NCI-H1048 (cell line): ENCODE results near the gene LGI1.

Source experiments
- DNase-seq: peaks from one replicate; lab custom pipeline; 2025; lab: John Stamatoyannopoulos, UW

LGI1 gene

DNA sequence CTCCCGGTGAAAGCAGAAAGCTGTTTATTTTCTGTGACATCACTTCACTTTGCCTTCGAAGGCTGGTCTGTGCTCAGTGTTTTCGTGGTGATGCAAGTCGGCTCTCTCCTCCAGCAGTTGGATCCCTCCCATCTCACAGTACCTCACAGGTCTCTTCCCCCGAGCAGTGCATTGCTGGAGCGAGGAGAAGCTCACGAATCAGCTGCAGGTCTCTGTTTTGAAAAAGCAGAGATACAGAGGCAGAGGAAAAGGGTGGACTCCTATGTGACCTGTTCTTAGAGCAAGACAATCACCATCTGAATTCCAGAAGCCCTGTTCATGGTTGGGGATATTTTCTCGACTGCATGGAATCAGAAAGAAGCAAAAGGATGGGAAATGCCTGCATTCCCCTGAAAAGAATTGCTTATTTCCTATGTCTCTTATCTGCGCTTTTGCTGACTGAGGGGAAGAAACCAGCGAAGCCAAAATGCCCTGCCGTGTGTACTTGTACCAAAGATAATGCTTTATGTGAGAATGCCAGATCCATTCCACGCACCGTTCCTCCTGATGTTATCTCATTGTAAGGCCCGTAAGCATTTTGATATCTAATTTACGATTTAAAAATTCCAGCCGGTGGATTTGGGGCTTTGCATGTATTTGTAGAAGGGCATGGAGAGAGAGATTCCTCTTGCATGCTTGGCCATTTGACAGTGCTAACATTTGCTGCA lies at the start of gene LGI1:
TSS of gene LGI1 (plus strand) at position 136 of the 707 bp plus-strand sequence. CDS start at position 345, 209 bp downstream.
- no peak for DNase-seq

DNA sequence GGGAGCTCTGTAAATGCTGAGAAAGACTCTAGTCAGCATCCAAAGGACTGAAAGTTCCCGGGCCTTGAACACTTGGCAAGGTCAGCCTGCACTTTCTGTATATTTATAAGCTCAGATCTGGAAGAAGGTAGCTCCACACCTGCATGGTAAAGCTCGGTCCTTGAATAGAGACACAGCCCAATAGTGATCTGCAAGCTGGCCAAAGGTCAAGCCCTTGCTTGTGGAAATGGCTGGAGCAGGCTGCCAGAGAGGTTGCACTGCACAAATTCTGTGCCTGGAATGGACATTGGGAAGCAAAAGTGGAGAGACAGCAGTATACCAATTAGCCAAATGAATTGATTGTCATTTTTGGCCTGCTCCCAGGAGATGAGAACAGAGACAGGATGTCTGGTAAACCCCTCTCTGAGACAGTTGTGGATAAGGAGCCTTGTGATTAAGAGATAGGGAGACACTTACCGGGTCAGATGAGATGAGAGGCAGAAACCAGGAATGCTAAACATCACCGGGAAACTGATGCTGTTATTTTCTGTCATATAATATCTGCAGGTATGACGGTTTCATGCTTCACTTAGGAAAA lies 47.3 kb upstream of the LGI1 start:
- no peak for DNase-seq

DNA sequence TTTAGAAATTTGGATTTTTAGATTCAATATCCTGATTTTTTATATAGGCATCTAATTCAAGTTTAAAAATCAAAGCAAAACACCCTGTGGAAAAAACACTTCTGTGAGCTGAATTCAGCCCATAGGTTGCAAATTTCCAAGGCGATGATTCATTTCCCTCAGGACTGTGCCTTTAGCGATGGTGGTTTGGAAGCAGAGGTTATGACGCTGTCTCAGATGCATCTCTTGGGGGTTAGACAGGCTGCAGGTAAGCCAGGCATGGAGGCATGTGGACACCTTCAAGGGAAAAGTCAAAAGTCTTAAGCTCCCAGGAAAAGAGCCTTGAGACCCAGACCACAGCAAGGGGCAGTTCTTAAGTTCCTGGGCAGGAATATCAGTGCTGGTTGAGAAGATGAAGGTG lies 45.8 kb upstream of the LGI1 start:
- no peak for DNase-seq

DNA sequence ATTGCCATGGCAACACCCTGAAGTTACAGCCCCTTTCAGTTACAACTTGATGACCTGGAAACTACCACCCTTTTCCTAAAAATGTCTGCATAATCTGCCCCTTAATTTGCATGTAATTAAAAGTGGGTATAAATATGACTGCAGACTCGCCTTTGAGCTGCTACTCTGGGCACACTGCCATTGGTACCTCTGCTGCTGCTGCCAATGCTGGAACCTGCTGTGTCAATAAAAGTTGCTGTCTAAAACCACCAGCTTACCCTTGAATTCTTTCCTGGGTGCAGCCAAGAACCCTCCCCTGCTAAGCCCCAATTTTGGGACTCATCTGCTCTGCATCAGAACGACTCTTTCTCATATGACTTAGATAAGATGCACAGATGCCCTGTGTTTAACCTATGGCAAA lies 45.1 kb upstream of the LGI1 start:
- no peak for DNase-seq

DNA sequence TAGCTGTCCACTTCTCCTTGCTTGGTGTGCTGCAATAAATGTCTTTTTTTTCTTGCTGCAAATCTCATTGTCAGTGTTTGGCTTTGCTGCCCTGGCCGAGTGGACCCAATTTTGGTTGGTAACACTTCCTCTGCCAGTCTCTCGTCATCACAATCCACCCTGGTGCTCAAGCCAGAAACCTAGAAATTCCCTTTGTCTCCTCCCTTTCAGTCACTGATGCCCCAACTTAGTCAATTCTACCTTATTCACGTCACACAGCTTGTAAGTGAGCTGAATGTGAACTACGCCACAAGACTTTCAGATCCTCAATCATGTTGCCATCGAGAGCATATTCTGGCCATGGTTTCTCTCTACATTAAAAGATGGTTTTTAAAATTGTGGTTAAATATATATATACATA lies 42.4 kb upstream of the LGI1 start:
- no peak for DNase-seq

DNA sequence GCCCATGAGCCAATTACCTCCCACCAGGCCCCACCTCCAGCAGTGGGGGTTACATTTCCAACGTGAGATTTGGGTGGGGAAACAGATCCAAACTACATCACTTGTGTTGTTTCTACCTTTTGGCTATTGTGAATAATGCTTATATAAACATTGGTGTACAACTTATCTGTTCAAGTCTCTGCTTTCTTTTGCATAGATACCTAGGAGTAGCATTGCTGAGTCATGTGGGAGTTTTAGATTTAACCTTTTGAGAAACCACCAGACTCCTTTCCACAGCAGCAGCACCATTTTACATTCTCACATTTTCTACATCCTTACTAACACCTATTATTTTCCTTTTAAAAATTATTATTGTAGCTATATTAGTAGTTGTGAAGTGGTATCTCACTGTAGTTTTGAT lies 41.0 kb upstream of the LGI1 start:
- DNase-seq, result no peak

DNA sequence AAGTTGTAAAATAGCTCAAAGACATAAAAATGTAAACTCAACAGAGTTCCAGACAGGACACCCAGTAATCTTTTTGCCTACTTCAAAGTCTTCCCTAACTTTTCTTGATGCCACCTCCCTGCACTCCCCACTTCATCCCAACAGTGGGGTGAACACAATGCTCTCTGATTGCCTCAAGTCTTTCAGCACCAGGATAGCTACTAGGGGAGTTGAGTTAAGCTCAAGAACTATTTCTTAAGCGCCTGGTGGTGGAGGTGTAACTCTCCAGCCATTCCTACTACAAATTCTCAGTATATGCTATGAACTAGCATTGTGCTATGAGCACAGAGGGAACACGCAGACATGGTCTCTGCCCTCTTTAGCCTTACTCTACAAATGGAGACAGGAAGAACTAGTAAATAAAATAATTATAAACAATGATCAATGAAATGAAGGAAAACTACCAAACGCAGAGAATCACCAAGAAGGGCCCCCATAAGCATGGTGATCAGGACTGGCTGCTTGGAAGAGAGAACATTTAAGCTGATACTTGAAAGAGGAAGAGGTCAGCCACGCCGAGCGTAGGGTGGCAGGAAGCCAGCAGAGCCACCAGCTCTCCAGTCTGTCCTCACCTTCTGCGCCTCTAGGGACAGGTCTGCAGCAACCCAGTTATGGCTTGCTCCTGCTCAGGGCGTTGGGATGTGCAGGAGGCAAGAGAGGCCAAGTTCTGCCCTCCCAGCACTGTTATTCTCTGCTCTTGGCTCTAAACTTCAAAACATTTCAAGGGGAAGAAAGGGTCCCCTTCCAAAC lies 38.6 kb upstream of the LGI1 start:
- no peak for DNase-seq

DNA sequence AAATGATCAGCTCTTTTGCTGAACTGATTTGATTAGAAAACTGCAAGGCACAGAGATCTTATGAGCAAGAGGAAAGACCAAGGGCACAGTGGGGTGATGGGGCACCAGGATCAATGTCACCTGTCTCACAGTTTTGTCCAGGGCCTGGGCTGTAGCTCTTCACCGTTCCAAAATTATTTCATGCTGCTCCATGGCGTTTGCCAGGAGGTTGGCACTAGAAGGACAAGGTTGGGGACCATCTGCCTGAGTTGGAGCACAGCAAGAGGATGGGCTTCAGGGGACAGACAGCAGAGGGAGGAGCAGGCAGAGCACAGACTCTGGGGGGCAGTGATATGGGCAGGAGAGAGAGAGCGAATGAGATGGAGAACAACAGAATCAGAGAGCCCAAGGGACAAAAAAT lies 37.8 kb upstream of the LGI1 start:
- no peak for DNase-seq

DNA sequence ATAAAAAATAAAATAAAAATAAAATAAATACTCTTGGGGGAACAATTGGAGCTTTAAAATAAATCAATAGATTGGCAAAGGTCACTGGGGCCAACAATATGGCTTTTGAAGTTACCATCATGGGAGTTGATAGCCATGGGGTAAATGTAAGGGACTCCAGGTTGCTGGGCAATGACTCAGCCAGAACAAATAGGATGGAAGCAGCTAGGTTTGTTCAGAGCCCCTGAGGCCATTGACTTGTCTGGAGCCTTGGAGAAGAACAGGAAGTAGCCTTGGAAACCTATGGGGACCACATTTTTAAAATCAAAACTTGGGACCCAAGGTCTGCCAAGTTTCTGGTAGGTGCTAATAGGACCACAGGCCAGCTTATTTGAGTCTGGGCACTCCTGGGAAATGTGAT lies 35.2 kb upstream of the LGI1 start:
- no peak for DNase-seq

DNA sequence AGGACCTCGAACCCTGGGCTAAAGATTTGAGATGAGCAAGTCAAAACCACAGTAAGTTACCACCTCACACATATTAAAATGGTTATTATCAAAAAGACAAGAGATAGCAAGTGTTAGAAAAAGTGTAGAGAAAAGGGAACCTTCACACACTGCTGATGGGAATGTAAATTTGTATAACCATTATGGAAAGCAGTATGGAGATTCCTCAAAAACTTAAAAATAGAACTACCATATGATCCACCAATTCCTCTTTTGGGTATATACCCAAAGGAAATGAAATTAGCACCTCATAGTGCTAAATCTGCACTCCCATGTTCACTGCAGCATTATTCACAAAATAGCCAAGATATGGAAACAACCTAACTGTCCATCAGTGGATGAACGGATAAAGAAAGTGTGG lies 34.6 kb upstream of the LGI1 start:
- DNase-seq, result no peak

DNA sequence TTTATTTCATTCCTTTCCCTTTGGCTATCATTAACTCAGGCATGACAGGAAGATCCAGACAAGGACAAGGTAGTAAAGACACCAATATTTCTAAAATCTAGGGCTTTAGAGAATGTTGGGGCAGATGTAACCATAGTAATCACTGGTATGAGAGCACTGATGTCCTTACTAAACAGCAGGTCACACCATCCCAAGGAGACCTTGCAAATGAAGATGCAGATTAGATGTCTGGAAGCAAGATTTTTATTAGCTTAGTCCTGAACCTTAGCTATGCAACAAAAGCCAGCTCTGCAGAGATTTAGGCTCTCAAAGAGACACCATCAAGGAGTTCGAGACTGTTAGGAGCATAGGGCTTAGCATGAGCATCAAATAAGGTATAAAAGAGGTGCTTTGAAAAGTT lies 31.7 kb upstream of the LGI1 start:
- DNase-seq, result no peak

DNA sequence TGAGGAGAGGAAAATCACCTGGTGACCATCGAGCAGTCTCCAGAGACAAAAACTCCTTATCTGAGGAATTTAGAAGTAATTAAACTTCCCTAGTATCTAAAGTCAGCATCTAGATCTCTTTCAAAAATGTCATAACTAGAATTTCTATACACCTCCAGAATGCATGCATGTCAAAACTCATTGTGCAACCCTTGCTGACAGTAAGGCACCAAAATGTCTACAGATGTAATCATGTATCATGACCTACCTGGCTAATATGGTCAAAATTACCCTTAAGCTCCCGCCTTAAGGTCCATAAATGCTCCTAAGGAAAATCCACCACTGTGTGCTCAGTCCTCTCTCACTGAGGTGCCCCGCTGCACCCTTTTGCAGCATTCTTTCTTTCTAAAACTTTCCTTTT lies 16.4 kb upstream of the LGI1 start:
- no peak for DNase-seq

DNA sequence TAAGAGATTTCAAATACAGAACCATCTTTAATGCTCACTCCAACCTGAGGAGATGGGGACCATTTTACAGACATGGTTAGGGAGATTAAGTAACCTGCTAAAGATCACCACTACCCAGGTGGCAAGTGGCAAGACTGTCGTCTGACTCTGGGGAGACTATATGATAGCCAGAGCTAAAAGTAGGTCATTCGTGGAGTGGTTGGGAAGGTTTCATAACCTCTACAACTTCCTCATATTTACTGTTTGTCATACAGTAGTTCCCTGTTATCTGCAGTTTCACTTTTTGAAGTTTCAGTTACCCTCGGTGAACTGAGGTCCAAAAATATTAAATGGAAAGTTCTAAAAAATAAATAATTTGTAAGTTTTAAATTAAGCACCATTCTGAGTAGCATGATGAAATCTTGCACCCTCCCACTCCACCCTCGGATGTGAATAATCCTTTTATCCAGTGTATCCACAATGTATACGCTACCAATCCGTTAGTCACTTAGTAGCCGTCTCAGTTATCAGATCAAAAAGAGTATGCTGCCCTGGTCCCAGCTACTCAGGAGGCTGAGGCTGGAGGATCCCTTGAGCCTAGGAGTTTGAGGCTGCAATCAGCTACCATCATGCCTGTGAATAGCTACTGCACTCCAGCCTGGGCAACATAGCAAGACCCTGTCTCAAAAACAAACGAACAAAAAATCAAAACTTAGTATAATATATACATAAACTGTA lies 14.9 kb upstream of the LGI1 start:
- no peak for DNase-seq

DNA sequence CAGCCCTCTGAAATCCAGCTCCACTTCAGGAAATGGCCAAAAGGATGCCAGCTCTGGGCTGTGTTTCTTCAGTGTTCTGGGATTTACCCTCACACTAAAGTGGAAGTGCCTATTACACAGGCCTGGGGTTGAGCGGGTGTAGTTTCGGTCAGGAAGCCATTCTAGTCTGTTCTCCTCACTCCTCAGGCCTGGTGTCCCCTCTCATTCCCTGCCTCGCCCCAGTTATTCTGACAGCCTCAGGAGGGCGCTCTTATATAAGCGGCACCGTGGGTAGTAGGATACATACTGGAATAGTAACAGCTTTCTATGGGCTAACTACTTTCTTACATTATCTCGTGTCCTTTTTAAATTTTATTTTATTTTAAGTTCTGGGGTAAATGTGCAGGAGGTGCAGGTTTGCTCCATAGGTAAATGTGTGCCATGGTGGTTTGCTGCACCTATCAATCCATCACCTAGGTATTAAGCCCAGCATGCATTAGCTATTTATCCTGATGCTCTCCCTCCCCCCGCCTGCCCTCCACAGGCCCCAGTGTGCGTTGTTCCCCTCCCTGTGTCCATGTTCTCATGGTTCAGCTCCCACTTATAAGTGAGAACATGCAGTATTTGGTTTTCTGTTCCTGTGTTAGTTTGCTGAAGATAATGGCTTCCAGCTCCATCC lies 12.2 kb upstream of the LGI1 start:
- DNase-seq, result no peak

DNA sequence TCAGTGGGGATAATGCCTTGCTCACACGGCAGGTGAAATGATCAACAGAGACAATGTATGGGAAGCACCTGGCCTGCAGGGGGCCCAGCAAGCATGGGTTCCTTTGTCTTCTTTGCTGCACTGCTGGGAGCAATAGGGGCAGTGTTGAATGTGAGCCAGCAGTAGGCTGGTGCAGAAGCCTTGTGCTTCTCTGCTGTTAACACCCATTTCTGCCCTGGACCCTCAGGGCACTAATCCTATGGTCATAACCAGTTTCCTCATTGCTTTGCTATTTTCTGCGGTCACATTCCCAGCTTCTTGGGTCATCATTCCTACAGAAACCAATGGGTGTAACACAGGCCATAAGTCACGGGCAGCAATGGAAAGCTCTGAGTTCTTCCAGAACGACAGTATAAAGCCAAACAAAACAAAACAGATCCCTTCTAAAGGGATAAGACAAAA lies 10.9 kb upstream of the LGI1 start:
- DNase-seq, result no peak

DNA sequence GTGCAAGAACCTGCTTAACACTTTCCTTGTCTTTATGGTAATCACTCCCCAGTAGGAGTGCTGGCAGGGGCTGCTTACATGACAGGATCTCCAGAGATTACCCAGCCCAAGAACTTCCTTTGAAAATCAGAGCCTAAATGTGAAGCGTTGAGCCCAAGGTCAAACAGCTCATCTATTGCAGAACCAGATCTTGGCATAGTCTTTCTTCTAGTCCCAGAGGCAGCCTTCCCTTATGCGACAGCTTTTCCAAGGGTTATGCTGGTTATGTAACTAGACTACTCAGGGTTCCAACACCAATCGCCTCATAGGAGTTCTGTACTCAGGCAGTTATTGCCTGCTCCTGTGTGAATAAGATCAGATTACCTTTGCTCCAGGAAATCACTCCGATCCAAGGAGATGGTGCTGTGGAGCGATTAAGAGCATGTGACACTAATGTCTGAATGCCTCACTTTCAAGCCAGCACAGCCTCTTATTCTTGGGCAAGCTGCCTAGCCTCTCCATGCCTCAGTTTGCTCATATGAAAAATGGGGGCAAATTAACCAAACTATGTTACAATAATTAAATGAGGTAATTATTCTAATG lies 8.4 kb upstream of the LGI1 start:
- DNase-seq, result no peak

DNA sequence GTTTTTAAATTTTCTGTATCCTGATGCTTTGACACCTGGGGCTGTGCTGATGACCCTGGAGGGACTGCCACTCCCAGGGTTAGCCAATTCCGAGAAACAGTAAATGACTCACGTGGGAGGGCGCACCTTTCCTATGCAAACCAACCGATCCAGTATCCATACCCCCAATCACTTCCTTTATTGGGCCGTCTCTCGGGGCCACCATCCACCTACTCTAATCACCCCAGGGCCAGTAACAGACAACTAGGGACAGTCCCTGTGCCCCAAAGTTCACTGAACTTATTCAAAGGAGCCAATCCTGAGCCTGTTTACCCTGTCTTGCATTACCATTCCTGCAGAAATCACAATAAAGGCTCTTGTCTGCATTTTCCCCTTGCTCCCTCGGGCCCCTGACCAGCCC lies 6.6 kb upstream of the LGI1 start:
- no peak for DNase-seq

DNA sequence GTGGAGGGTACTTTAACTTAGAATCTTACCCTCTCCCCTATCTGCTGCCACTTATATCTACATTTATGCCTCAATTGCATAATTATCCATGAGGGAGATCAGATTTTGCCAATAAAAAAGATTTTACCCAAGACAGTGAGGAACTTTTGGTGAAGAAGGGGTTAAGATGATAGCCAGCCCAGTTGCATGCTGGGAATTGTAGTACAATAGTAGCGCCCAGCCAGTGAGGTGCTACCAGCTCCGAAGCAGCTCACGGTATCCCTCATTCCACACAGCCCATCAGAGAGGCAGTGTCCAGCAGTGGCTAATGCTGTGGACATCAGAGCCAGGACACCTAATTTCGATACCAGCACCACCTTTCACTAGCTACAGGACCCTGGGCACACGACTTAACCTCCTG lies 5.9 kb upstream of the LGI1 start:
- DNase-seq, result no peak

DNA sequence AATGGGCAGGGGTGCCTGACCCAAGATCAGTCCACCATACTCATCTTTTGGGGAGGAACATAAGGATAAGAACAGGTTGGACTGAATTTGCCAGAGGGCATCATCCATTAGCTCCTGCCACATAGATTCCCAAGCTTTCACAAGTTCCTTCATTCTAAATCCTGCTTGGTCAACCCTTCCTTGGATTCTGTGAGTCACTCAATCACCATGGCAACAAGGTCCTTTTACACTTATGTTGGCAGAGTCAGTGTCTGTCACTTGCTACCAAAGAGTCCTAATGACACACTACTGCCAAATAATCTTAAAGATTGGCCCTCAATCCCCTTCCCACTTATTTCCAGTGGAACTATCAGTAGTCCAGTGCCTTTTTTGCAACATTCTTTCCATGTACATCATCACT lies 5.0 kb upstream of the LGI1 start:
- no peak for DNase-seq

DNA sequence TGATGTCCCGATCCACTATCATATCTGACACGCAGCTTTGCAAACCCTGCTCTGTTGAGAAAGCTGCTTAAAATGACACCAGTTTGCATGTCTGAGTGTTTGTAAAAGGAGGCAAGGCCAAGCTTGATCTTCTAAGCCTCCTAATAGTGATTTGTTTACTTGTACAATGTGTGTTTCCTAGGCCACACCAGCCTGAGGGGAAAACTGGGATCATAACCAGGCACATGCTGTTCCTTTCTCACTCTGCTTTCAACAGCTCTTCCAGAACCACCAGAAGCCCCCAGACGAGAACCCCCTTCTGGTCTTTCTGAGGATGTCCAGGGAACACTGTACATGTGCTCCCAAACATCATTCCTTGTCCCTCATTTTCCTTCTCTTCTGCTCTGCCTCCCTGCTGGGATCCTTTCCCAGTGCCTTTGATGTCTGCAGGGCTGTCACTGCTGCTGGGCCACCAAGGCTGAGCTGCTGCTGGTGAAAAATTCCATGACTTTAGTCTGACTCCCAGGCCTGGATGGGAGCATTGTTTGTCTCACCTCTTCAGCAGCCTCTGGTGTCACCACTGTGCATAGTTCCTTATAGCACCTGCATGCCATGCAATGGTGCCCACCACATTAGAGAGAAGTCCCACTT lies 4.0 kb upstream of the LGI1 start:
- DNase-seq, result no peak

DNA sequence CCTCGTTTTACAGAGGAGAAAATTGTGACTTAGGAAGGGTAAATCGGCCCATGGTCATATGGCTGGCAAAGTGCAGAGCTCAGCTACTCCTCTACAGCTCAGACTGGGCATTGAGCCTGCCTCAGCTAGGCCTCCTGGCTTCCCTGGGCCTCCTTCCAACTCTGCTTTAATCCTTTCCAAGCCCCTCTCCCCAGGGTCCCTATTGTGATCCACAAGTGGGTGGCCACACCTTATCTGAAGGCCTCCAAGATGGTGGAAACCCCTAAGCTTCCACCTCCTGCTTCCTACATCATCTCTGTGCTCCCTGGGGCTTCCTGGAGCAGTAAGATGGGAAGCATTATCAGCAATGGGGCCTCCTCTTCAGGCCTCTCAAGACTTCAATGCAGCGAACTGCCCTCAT lies 3.0 kb upstream of the LGI1 start:
- DNase-seq, result no peak
